GM19455 (cell line): ENCODE data around the gene PHF2.

Experiments used
- ATAC-seq: cut with Tn5 transposase; IDR thresholded peaks from one replicate; pipeline ENCODE4 v1.9.1; 2021; ENCODE audit not compliant: unreplicated experiment

PHF2 gene

GRCh38 chr9:93585695-93586094 is 9.3 kb downstream of the PHF2 start:
- no peak for ATAC-seq

DNA sequence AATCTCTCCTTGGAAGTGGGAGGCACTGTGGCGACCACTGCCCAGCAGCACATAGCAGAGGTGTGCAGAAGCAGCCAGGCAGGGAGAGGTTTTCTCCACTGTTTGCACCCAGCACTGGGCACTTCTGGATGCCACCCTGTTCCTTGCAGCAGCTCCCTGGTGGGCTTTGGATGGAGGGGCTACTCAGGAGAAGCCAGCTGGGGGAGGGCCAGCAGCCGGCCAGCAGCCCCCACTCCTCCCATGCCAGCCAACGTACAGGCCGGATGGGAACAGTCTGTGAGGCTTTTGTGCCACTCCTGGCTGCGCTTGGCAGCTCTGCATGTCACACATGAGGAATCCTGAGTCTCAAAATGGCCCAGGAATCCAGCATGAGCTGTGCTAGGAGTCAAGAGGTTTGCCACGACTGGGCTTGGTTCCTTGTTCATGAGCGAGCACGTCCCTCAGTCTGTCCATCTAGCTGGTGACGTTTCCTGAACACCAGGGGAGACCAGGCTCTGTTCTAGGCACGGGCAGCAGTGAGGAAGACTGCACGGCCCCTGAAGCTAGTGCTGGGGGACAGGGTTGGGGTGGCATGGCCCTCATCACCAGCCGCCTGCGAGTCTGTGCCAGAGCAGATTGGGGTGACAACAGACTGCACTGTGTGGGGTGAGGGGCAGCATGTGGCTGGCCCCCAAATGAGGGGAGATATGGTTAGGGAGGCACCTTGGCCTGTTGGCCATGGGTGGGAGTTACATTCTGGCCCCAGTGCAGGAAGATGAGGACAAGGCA is 10.1 kb downstream of the PHF2 start:
- ATAC-seq, result no peak

- no peak for ATAC-seq
These were observed 10.9 kb downstream of the PHF2 start for GRCh38 chr9:93587284-93587650.

GRCh38 chr9:93587651-93588347 is 11.4 kb downstream of the PHF2 start:
- ATAC-seq, result no peak

DNA sequence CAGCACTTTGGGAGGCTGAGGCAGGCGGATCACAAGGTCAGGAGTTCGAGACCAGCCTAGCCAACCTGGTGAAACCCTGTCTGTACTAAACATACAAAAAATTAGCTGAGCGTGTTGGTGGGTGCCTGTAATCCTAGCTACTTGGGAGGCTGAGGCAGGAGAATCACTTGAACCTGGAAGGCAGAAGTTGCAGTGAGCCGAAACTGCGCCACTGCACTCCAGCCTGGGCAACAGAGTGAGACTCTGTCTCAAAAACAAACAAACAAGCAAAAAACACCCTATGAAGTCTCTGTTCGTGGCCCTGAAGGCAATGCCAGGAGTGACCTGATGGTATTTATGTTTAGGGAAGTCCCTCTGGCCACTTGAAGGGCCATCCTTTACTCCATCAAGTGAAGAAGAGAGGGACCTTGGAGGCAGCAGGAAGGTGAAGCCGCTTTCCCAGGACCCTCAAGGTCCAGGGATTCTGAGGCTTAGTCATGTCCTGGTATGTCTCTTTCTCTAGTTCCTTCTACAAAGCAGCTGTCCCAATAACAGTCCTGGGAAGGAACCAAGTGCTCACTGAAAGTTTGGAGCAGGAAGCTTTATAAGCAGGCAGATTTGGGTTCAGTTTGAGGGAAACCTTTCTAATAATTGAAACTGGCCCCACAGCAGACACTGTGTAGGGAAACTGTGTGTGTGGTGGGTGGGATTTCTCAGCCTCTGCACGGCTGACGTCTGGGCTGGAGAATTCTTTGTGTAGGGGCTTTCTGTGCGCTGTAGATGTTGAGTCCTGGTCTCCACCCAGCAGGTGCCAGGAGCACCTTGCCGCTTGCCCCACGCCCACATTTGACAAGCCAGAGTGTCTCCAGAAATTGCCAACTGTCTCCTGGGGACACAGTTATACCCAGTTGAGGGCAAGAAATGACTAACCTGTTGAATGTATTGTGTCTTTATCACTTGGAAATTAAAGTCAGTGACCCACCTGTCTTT is 12.5 kb downstream of the PHF2 start:
- no peak for ATAC-seq

DNA sequence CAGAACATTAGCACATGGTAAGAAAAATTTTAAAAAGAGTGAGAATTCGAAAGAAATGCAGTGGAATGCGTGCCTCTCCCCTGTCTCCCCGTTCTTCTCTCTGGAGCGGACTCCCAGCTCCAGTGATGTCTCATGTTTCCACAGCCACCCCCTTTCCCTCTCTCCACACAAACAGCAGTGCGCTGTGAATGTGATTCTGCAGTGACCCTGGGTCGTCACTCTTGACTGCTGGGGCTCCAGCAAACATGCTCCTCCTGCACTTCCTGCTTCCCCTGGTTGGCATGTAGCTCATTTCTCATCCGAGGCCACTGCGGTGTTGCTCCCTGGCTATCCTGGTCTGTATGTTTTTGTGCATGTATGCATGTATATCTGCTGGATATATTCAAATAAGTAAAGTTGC is 13.3 kb downstream of the PHF2 start:
- no peak for ATAC-seq

DNA sequence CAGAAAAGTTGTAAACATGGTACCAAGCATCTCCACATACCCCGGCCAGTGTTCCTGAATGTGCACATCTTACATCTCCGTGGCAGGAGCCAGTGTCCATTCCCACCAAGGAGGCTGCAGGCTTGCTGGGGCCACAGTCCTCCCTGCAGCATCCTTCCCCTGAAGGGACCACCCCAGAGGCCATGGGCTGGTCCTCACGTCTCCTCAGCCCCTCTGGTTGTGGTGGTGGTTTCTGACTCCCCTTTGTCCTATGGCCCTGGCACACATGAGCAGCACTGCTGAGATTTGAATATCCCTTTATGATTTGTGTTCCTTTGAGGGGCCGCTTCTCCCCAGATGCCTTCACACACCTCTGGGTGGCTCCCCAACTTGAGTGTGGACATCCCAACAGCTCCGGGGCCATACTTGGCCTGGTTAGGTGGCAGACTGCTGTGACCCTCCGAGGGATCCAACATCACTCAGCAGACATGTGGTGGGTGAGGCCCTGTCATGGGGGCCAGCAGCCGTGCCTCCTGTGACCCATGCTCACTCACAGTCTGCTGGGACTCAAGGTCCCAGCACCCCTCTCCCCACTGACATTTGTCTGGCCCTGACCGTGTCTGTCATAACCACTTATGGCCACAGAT is 14.3 kb downstream of the PHF2 start:
- ATAC-seq, result no peak

- no peak for ATAC-seq
These were observed 15.1 kb downstream of the PHF2 start for GRCh38 chr9:93591301-93592007.

GRCh38 chr9:93592008-93592642 is 15.7 kb downstream of the PHF2 start:
- no peak for ATAC-seq

GRCh38 chr9:93592643-93593021 is 16.2 kb downstream of the PHF2 start:
- ATAC-seq, result no peak

DNA sequence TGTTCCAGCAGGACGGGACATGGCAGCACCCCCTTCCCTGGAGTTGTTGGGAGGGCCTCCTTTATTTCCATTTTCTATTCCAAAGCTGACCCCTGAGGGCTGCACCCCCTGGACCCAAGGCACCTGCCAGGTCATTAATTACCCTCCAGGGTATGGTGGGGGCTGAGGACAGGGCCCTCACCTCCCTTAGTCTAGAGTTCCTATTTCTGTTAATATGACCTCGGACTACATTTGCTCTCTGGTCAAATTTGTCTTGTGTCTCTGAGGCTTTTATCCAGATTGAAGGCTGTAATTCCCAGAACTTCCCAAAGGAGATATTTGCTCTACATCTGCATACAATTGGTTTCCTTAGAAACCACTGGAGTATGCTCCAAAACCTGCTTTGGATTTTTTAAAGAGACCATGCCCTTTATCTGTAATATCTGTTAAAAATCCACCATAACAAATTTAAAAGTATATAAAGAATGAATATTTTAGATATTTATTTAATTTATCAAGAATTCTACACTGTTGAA is 16.8 kb downstream of the PHF2 start:
- ATAC-seq, result no peak

GRCh38 chr9:93594041-93594756 is 17.8 kb downstream of the PHF2 start:
- no peak for ATAC-seq

DNA sequence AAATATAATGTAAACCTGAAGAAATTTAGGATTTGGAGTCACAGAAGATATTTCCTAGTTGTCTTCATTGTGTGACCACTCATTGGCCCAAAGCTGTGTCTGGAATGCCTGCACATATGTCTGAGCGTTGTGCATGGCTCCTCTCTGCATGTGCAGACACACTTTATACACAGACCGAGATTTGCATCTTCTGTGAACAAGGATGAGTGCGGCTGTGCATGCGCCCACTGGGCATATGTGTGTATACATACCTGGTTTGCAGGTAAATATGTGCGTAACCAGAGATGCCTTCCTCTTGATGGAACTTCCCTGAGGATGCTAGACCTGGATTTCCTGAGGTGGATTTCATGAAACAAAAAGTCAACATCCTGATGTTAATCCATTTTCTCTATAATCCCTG is 19.1 kb downstream of the PHF2 start:
- ATAC-seq, result no peak

DNA sequence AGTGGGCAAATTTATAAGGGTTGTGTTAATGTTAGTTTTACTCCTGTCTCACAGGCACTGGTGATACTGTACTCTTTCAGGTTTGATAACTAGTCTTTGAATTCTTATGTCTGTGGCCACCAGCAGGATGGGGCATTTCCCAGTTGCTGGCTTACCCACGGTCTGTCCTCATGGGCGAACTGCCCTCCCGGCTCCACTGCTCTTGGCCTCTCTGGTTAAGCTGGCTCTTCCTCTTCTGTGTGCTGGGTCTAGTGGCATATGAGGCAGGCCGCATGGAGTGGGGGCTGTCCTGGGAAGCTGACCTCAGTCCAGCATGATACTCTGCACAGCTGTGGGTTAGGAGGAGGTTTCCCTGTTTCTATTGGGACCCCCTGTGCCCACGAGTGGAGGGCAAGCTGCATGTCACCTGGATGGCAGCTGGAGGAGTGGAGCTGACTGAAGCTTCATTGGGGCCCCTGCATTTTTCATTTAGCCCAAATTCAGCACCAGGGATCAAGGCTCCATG is 19.5 kb downstream of the PHF2 start:
- ATAC-seq, result no peak

DNA sequence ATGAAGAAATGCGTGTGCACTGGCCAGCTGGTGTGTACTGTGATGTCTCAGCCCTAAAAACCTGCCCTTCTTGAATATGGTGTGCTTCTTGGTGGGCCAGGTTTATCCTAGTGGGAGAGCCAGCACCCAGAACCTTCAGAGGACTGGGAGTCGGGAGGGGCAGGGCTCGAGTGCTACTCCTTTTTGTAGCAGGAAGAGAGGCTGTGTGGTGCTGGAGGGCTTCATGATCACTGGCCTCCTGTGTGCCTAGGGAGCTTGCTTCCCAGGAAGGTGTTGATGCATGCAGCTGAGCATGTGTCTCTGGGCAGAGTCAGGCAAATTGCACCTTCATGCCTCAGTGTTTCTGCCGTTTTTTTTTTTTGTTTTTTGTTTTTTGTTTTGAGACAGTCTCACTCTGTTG is 20.0 kb downstream of the PHF2 start:
- ATAC-seq, result no peak

- ATAC-seq, result no peak
These were observed 20.8 kb downstream of the PHF2 start for GRCh38 chr9:93597142-93597706.

- no peak for ATAC-seq
These were observed 21.7 kb downstream of the PHF2 start for GRCh38 chr9:93597871-93598646.
